GM12878 (cell line): ENCODE measurements around the gene UNK. TPM values are rescaled to one million over a fixed set of nuclear protein-coding genes. Genes with fewer than 3 reads are reported as not detected.

ENCODE experiments used
- ATAC-seq: fragments of 200-7000 bp; cut with Tn5 transposase; 3 replicates; pipeline ENCODE4 v1.9.1; 2020; ENCODE audit warnings: mild to moderate bottlenecking, moderate library complexity
- BruUV-seq: library from RNA; stranded (reverse); fragments of 400-500 nt; replicated peaks from 2 replicates; lab custom pipeline; 2021; lab: Mats Ljungman, UMichigan
- CTCF ChIA-PET: fragments of 300-600 bp; sonication (Branson Sonifier 250); formaldehyde crosslinking; extraction: SDS; loops from one replicate; lab custom pipeline; 2021; ENCODE audit warnings: inconsistent platforms; lab: Yijun Ruan, JAX
- POLR2A ChIA-PET: fragments of 350-600 bp; formaldehyde crosslinking; extraction: SDS; loops from one replicate; lab custom pipeline; 2021; ENCODE audit warnings: inconsistent platforms; lab: Charles Lee
- RAD21 ChIA-PET: fragments of 300-600 bp; sonication (Branson Sonifier 250); formaldehyde crosslinking; loops from one replicate; lab custom pipeline; 2023; ENCODE audit warnings: antibody characterized with exemption; ENCODE audit not compliant: unreplicated experiment; lab: Charles Lee
- SMC1A ChIA-PET: fragments of 300-600 bp; sonication (Branson Sonifier 250); formaldehyde crosslinking; loops from one replicate; lab custom pipeline; 2023; ENCODE audit not compliant: unreplicated experiment, uncharacterized antibody; lab: Charles Lee
- DNase-seq: peaks from one replicate; pipeline ENCODE4 v3.0.0-alpha.2; 2011; ENCODE audit warnings: low read depth, low spot score
- FAIRE-seq: peaks from 3 replicates; lab custom pipeline; 2011; peaks lifted over from hg19 to GRCh38; lab: Jason Lieb, UNC
- H2AFZ ChIP-seq: 2 replicates; pipeline ENCODE4 v1.6.0; 2011; ENCODE audit warnings: low read depth, low read length, control low read depth; ENCODE audit not compliant: control insufficient read depth
- H3K27ac ChIP-seq: 2 replicates; pipeline ENCODE4 v1.5.1; 2011; ENCODE audit warnings: control low read depth; ENCODE audit not compliant: control insufficient read depth, insufficient read depth
- H3K27me3 ChIP-seq, 2 experiments: replicated peaks in 1 of 2; 2 replicates each; pipeline versions ENCODE4 v1.6.0 to v1.6.1; 2011; ENCODE audit warnings: low read length in 1 of 2; ENCODE audit not compliant: control insufficient read depth in 2 of 2, insufficient read depth in 2 of 2
- H3K36me3 ChIP-seq, 2 experiments: 2 replicates each; pipeline ENCODE4 v1.5.1; 2011; ENCODE audit warnings: low read length in 1 of 2; ENCODE audit not compliant: control insufficient read depth in 2 of 2, insufficient read depth in 2 of 2
- H3K4me1 ChIP-seq: 2 replicates; pipeline ENCODE4 v1.6.1; 2011; ENCODE audit warnings: mild to moderate bottlenecking, low read length, moderate library complexity, mixed read lengths; ENCODE audit not compliant: control insufficient read depth, insufficient read depth
- H3K4me2 ChIP-seq: 2 replicates; pipeline ENCODE4 v1.6.0; 2011; ENCODE audit warnings: control low read depth; ENCODE audit not compliant: control insufficient read depth, insufficient read depth
- H3K4me3 ChIP-seq: fragments of 200-600 bp; sonication (generic); 2 replicates; pipeline ENCODE4 v1.5.1; 2016
- H3K79me2 ChIP-seq: 2 replicates; pipeline ENCODE4 v1.6.0; 2011; ENCODE audit warnings: low read length; ENCODE audit not compliant: control insufficient read depth, insufficient read depth
- H3K9ac ChIP-seq: 2 replicates; pipeline ENCODE4 v1.8.0; 2011; ENCODE audit warnings: low read length, control low read depth, mixed read lengths; ENCODE audit not compliant: control insufficient read depth, insufficient read depth
- H3K9me3 ChIP-seq: replicated peaks from 3 replicates; pipeline ENCODE4 v1.5.1; 2011; ENCODE audit warnings: mild to moderate bottlenecking, low read length; ENCODE audit not compliant: control insufficient read depth, insufficient read depth
- H4K20me1 ChIP-seq: 2 replicates; pipeline ENCODE4 v1.6.0; 2011; ENCODE audit not compliant: control insufficient read depth, insufficient read depth
- CHD2 ChIP-seq: IDR thresholded peaks from 2 replicates; pipeline ENCODE4 v1.6.1; 2011; ENCODE audit warnings: low read depth, low read length, improper control_type of control experiment, borderline replicate concordance
- FOS ChIP-seq: IDR thresholded peaks from 3 replicates; pipeline ENCODE4 v1.6.1; 2011; ENCODE audit warnings: borderline replicate concordance; ENCODE audit not compliant: insufficient read length; ENCODE audit errors: extremely low read depth
- HDAC2 ChIP-seq: fragments of 200-600 bp; sonication (generic); IDR thresholded peaks from 2 replicates; pipeline ENCODE4 v1.6.1; 2017
- HDGF ChIP-seq: fragments of 450-650 bp; IDR thresholded peaks from 2 replicates; pipeline ENCODE4 v1.6.1; 2016; ENCODE audit warnings: antibody characterized with exemption
- HSF1 ChIP-seq: fragments of 150-350 bp; IDR thresholded peaks from 2 replicates; pipeline ENCODE4 v1.6.1; 2014; ENCODE audit warnings: mild to moderate bottlenecking, low read depth, low read length
- MYB ChIP-seq: fragments of 150-350 bp; IDR thresholded peaks from 2 replicates; pipeline ENCODE4 v1.6.1; 2014; ENCODE audit warnings: mild to moderate bottlenecking, low read depth, low read length, borderline replicate concordance
- NR2C1 ChIP-seq: fragments of 450-650 bp; IDR thresholded peaks from 2 replicates; pipeline ENCODE4 v1.6.1; 2017; ENCODE audit warnings: antibody characterized with exemption, mild to moderate bottlenecking, moderate library complexity
- RAD51 ChIP-seq: fragments of 450-650 bp; IDR thresholded peaks from 2 replicates; pipeline ENCODE4 v1.6.1; 2016; ENCODE audit warnings: moderate library complexity, mild to moderate bottlenecking, inconsistent platforms
- REST ChIP-seq: IDR thresholded peaks from 2 replicates; pipeline ENCODE4 v1.6.1; 2012; ENCODE audit warnings: mild to moderate bottlenecking, low read depth, low read length
- SIN3A ChIP-seq: IDR thresholded peaks from 2 replicates; pipeline ENCODE4 v1.6.1; 2012; ENCODE audit warnings: low read depth, low read length, improper control_type of control experiment
- SREBF2 ChIP-seq: IDR thresholded peaks from 2 replicates; pipeline ENCODE4 v1.6.1; 2012; ENCODE audit warnings: mild to moderate bottlenecking, low read length
- TCF12 ChIP-seq: IDR thresholded peaks from 2 replicates; pipeline ENCODE4 v1.6.1; 2011; ENCODE audit warnings: low read depth, mild to moderate bottlenecking, low read length
- YY1 ChIP-seq: IDR thresholded peaks from 2 replicates; pipeline ENCODE4 v1.6.1; 2011; ENCODE audit warnings: low read depth, mild to moderate bottlenecking, low read length
- ZNF24 ChIP-seq: fragments of 450-650 bp; IDR thresholded peaks from 2 replicates; pipeline ENCODE4 v1.6.1; 2017; ENCODE audit warnings: antibody characterized with exemption, mild to moderate bottlenecking
- WGBS: methylation state at CpG from one replicate; pipeline ENCODE4 v1.1.6; 2016; ENCODE audit warnings: low lambda C conversion rate; ENCODE audit not compliant: insufficient replicate concordance, insufficient coverage; ENCODE audit errors: missing lambda C conversion rate; 5-methylcytosine and 5-hydroxymethylcytosine counted together
- in situ Hi-C: fragments of 300-500 bp; cut with MboI; formaldehyde crosslinking; loops from 9 replicates; pipeline ENCODE4 v1.14.3; 2018; ENCODE audit warnings: mixed read lengths
- intact Hi-C: fragments of 100-400 bp; cut with micrococcal nuclease; formaldehyde crosslinking; loops from one replicate; pipeline ENCODE4 v1.14.2; 2022; ENCODE audit not compliant: unreplicated experiment
- polyA plus RNA-seq, 11 experiments: library from polyadenylated mRNA; depleted of rRNA in 4 of 11; unstranded in 6 of 11; stranded (reverse) in 5 of 11; fragments of >200 nt; fragmentation: Nextera tagmentation in 4 of 11; fragmentation: Illumina TruSeq in 1 of 11; extraction: Ambion mirVana in 4 of 11; extraction: Trizol in 1 of 11; gene quantifications; 1 replicate in 1 of 11; 2 replicates in 10 of 11; pipeline versions ENCODE4 v1.2.1 to v1.2.3, GENCODE V29; 2011 to 2016; ENCODE audit warnings: inconsistent platforms in 2 of 11, missing spikeins in 2 of 11, low read depth in 1 of 11
- total RNA-seq, 4 experiments: library from RNA; depleted of rRNA in 3 of 4; stranded (reverse); fragments of >200 nt in 3 of 4; fragmentation: Illumina TruSeq in 1 of 4; extraction: Trizol in 1 of 4; gene quantifications; 2 replicates each; pipeline versions ENCODE4 v1.2.1 to v1.2.3, GENCODE V29; 2013 to 2021

Gene UNK
- total and polyA plus RNA-seq, 10 of the 15 experiments (the other 5 are each of a cell fraction or from before 2014, with no cell fraction given): 8.9 to 34.5 (median 27.3) TPM

GRCh38 chr17:75749545-75750389 is 34.8 kb upstream of the UNK start (continued):
- TF ChIP-seq YY1: peak; percentile 45; the same call in 1 of the 2 replicates

DNA sequence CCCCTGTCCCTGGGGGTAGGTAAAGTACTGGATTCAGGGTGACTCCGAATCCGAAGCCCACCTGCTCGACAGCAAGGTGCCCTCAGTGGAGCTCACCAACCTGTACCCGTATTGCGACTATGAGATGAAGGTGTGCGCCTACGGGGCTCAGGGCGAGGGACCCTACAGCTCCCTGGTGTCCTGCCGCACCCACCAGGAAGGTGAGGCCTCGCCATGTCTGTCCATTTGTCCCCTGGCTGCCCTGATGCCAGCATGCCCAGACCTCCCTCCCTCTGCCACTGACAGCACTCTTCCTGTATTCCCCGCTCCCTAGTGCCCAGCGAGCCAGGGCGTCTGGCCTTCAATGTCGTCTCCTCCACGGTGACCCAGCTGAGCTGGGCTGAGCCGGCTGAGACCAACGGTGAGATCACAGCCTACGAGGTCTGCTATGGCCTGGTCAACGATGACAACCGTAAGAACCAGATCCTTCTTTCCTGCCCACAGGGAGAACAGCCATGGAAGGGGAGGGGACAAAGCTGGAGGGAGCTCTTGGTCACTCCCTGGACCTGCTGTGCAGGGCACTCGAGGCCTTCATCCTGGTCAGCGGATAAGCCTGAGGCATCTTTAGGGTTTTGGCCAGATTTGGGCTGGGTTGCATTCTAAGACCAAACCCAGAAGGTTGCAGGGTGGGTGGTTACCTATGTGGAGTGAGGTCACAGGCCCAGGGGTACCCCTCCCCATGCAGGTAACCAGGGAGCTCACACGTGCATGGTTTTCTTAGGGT is 33.8 kb upstream of the UNK start:
- ChIA-PET SMC1A (interaction anchor here (0.9 to 2.8 kb wide), 4 partner anchors 14 to 117 kb away, joined by 3 to 26 read pairs (median 4); partner anchors contain the start of genes GALK1 and SMIM5), POLR2A (interaction anchor here (0.6 to 1.4 kb wide), 4 partner anchors 10 to 371 kb away, joined by 3 to 4 read pairs (median 3); a partner anchor contains a TSS), CTCF (interaction anchor here (0.6 to 10.6 kb wide), 20 partner anchors 9 to 295 kb away, joined by 3 to 336 read pairs (median 10); partner anchors contain the start of genes GALK1, SMIM5 and TMEM94), RAD21 (interaction anchor here (1.0 to 7.1 kb wide), 5 partner anchors 77 to 151 kb away, joined by 3 to 148 read pairs (median 51); partner anchors contain the start of gene SMIM5)
- Histone ChIP-seq H3K4me3 (no peak overlapping the region), H4K20me1 (no peaks in the 10 kb centered on the region; the same call in 1 of the 2 replicates), H3K9me3 (no peaks in the 10 kb centered on the region), H3K36me3 (no peaks in the 10 kb centered on the region), H3K27me3 (no peaks in the 10 kb centered on the region), H3K27ac (no peak overlapping the region), H3K4me1 (peaks cover 10% of the 10 kb centered on the region), H3K79me2 (no peaks in the 10 kb centered on the region), H2AFZ (no peak overlapping the region), H3K4me2 (no peak overlapping the region), H3K9ac (no peak overlapping the region)
- no TSS peak for BruUV-seq
- no peak for ATAC-seq
- in situ Hi-C loops: no loop called here
- no peak for FAIRE-seq
- 59% methylated on average over 23 of the region's 23 CpGs for WGBS
- no peak for DNase-seq
- intact Hi-C loops: loop anchor here (1.0 to 5.0 kb wide), 2 partner anchors 118 to 324 kb away; partner anchors contain the start of gene SMIM5
- TF ChIP-seq HDGF (no peak), NR2C1 (no peak), HDAC2 (no peak), FOS (no peak), REST (no peak), ZNF24 (no peak), TCF12 (no peak), MYB (no peak), RAD51 (no peak), CHD2 (no peak), SIN3A (no peak), SREBF2 (no peak), HSF1 (no peak)
